Epithelial cell of proximal tubule (primary cell): ENCODE measurements around the gene ACTN2. TPM values are rescaled to one million over a fixed set of nuclear protein-coding genes. Genes with fewer than 3 reads are reported as not detected.

Experiments used
- DNase-seq: peaks from one replicate; pipeline ENCODE4 v3.0.0-alpha.2; 2011; ENCODE audit warnings: low read depth
- H3K4me3 ChIP-seq: 2 replicates; pipeline ENCODE4 v1.5.1; 2011; ENCODE audit warnings: low read depth, mild to moderate bottlenecking, low read length
- CTCF ChIP-seq: conservative IDR thresholded peaks from 2 replicates; pipeline ENCODE4 v1.5.1; 2012; ENCODE audit warnings: low read depth, mild to moderate bottlenecking, low read length
- total RNA-seq: library from RNA; depleted of rRNA; stranded (reverse); fragments of >200 nt; gene quantifications from 2 replicates; pipeline ENCODE4 v1.2.3, GENCODE V29; 2015

Gene ACTN2
- total RNA-seq, 1 donor from 2014 or later: 0.52 TPM

- DNase-seq: no peak
- no peak overlapping the region for H3K4me3 ChIP-seq
- no peak for TF ChIP-seq CTCF
Observed at GRCh38 chr1:236785477-236785876, 99.2 kb downstream of the ACTN2 start.

GRCh38 chr1:236786453-236786852 lies 100.2 kb downstream of the ACTN2 start:
- no peak for DNase-seq
- H3K4me3 ChIP-seq: no peak overlapping the region
- no peak for TF ChIP-seq CTCF

- peak overlapping the region; percentile 88 for H3K4me3 ChIP-seq
- no peak for DNase-seq
- TF ChIP-seq CTCF: no peak
Observed at GRCh38 chr1:236794585-236795034, 108.3 kb downstream of the ACTN2 start.

- no peak for TF ChIP-seq CTCF
- H3K4me3 ChIP-seq: peak within 1 kb of the TSS; percentile 88
- DNase-seq: peak; percentile 83
Observed at GRCh38 chr1:236795035-236795756, 108.9 kb downstream of the ACTN2 start, which contains the start of gene MTR. TSS of gene MTR (plus strand) at chr1:236795292. CDS start at chr1:236795704, 412 bp downstream.

GRCh38 chr1:236795757-236796667 lies 109.7 kb downstream of the ACTN2 start:
- peak overlapping the region; percentile 88 for H3K4me3 ChIP-seq
- no peak for DNase-seq
- no peak for TF ChIP-seq CTCF

GRCh38 chr1:236799001-236799400 lies 112.7 kb downstream of the ACTN2 start:
- TF ChIP-seq CTCF: no peak
- no peak overlapping the region for H3K4me3 ChIP-seq
- no peak for DNase-seq
